Kidney (tissue), 14 donors: ENCODE measurements around the gene MGA. TPM values are rescaled to one million over a fixed set of nuclear protein-coding genes. Genes with fewer than 3 reads are reported as not detected.

Source experiments
- DNase-seq, 5 donors: peaks; one replicate each; pipeline ENCODE4 v3.0.0-alpha.2; 2013 to 2020
- FAIRE-seq: peaks from 2 replicates; lab custom pipeline; 2012; peaks lifted over from hg19 to GRCh38; lab: Jason Lieb, UNC
- H3K27ac ChIP-seq, 2 donors: one replicate each; pipeline ENCODE4 v1.7.0; 2013; ENCODE audit warnings: low read depth in 2 of 2, low read length in 2 of 2, inconsistent platforms in 1 of 2
- H3K27me3 ChIP-seq: one replicate; pipeline ENCODE4 v1.7.1; 2013; ENCODE audit warnings: low read length, inconsistent platforms; ENCODE audit not compliant: control insufficient read depth, insufficient read depth
- H3K36me3 ChIP-seq, 3 donors: one replicate each; pipeline versions ENCODE4 v1.7.0 to v1.7.1; 2013; ENCODE audit warnings: low read length in 3 of 3, control low read depth in 1 of 3, inconsistent platforms in 1 of 3; ENCODE audit not compliant: insufficient read depth in 3 of 3, control insufficient read depth in 2 of 3
- H3K4me1 ChIP-seq, 3 donors: one replicate each; pipeline versions ENCODE4 v1.7.0 to v1.7.1; 2013; ENCODE audit warnings: low read length in 3 of 3, inconsistent platforms in 1 of 3, low read depth in 1 of 3; ENCODE audit not compliant: control insufficient read depth in 2 of 3, insufficient read depth in 2 of 3
- H3K4me3 ChIP-seq, 3 donors: one replicate each; pipeline versions ENCODE4 v1.7.0 to v1.8.1; 2013; ENCODE audit warnings: low read length in 3 of 3, control low read depth in 1 of 3, inconsistent platforms in 1 of 3
- H3K9ac ChIP-seq, 3 donors: one replicate each; pipeline versions ENCODE4 v1.7.0 to v1.7.1; 2013; ENCODE audit warnings: low read length in 3 of 3, control low read depth in 1 of 3, inconsistent platforms in 1 of 3
- H3K9me3 ChIP-seq, 3 donors: one replicate each; pipeline versions ENCODE4 v1.7.0 to v1.7.1; 2013; ENCODE audit warnings: low read length in 3 of 3, control low read depth in 1 of 3, inconsistent platforms in 1 of 3; ENCODE audit not compliant: control insufficient read depth in 2 of 3, insufficient read depth in 1 of 3
- CTCF ChIP-seq: IDR thresholded peaks from 3 replicates; pipeline ENCODE4 v1.5.1; 2012; ENCODE audit warnings: mild to moderate bottlenecking, moderate library complexity, borderline replicate concordance; ENCODE audit not compliant: insufficient read depth; ENCODE audit errors: extremely low read depth
- intact Hi-C: fragments of 100-400 bp; cut with DNase I; formaldehyde crosslinking; loops from one replicate; pipeline ENCODE4 v1.11.1; 2022
- polyA plus RNA-seq: library from polyadenylated mRNA; stranded (reverse); fragments of 350-450 nt; fragmentation: Illumina TruSeq; extraction: RNeasy Lipid Tissue Mini Kit (QIAGEN cat#74804); gene quantifications from one replicate; pipeline ENCODE4 v1.2.3, GENCODE V29; 2014; ENCODE audit warnings: low read depth, low replicate concordance; ENCODE audit not compliant: insufficient read depth
- total RNA-seq: library from RNA; stranded (reverse); fragmentation: NEBNext Ultra II Directional; extraction: Animal tissue kit (Norgen Biotek cat#: 25700); gene quantifications from one replicate; pipeline ENCODE4 v1.2.1, GENCODE V29; 2021
- donor health status: control.
- donor health status: control.
- donor health status: control.
- donor health status: control.
- donor health status: control.
- donor health status: DM: yes; HTN: yes; CAD: no.
- donor health status: Normal renal cell carcinoma (clear cell type).

MGA gene
- total and polyA plus RNA-seq, 2 donors from 2014 or later = 1.9 to 40.1 TPM

DNA sequence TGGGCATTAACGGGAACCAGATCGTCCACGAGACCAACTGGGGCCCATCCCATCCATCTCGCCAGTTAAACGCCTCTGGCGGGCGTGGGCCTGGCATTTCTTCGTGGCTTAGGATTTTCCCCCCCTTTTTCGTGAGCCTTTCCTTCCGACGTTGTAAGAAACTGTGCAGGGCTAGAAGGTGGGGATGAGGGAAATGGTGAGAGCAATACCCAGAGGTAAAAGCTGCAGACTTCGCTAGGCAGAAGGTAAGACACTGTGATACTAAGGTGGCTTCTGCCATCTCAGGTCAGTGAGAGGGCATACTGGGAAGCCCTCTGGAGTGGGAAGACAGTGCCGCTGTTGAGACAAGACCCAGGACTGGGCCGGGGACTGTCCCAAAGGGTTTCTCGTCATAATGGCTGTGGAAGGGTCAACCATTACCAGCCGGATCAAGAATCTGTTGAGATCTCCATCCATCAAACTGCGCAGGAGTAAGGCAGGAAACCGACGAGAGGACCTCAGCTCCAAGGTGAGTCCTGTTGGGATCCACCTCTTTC is 114.7 kb downstream of the MGA start:
- DNase-seq (peak in 1 of 5 donors; percentile 49), FAIRE-seq (no peak)
- TF ChIP-seq CTCF = no peak
- intact Hi-C loops = loop anchor here (5.0 kb wide), 1 partner anchor 37 kb away; no protein-coding TSS in a partner anchor
- Histone ChIP-seq H3K4me3 (peak overlapping the region; percentile 66 to 90 (median 88)), H3K4me1 (peaks cover 3 to 27% (median 5%) of the 10 kb centered on the region in 3 donors), H3K9me3 (no peaks in the 10 kb centered on the region), H3K36me3 (no peaks in the 10 kb centered on the region), H3K27ac (peak overlapping the region; percentile 75 to 85), H3K9ac (peak overlapping the region; percentile 78 to 96 (median 82)), H3K27me3 (no peaks in the 10 kb centered on the region)

- Histone ChIP-seq H3K4me1 (peaks cover 3 to 30% (median 5%) of the 10 kb centered on the region in 3 donors), H3K9ac (peak overlapping the region in 2 of 3 donors; percentile 78 to 82), H3K27me3 (no peaks in the 10 kb centered on the region), H3K9me3 (no peaks in the 10 kb centered on the region), H3K27ac (no peak overlapping the region), H3K4me3 (peak overlapping the region; percentile 27 to 90 (median 88)), H3K36me3 (no peaks in the 10 kb centered on the region)
- FAIRE-seq (no peak), DNase-seq (no peak)
- intact Hi-C loops = no loop called here
- no peak for TF ChIP-seq CTCF
Measured at GRCh38 chr15:41775651-41776050, 115.4 kb downstream of the MGA start.

DNA sequence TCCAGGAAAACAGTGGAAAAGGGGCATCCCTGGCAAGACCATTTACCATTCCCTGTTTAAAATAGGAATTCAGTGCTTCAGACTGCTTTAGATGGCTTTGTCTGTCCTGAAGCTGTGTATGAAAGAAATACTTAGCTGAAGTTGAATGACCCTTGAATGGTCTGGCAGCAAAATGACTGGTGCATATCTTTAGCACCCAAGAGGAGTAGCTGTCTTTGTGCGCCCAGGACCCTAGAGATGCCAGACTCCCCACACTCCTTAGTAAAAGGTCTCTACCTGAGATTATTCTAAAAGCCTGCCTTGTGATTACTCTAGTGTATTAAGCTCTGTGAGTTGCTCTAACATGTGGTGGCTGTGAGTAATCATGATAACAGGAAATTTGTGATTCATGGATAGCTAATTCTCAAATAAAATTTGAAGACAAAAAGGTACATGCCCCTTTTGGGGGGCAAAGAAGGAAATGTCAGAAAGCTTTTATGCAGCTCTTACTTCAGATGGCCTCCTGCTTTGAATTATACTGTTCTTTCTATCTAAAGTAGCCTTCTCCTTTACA is 117.3 kb downstream of the MGA start:
- no peak for FAIRE-seq

More for the DNA sequence above, 117.3 kb downstream of the MGA start:
- peaks cover 3 to 30% (median 5%) of the 10 kb centered on the region in 3 donors for H3K4me1 ChIP-seq
- H3K9me3 ChIP-seq = no peaks in the 10 kb centered on the region
- H3K36me3 ChIP-seq = no peaks in the 10 kb centered on the region
- H3K9ac ChIP-seq = no peak overlapping the region
- no peak overlapping the region for H3K4me3 ChIP-seq
- no peak for TF ChIP-seq CTCF
- intact Hi-C loops = no loop called here
- no peak overlapping the region for H3K27ac ChIP-seq
- DNase-seq = no peak
- H3K27me3 ChIP-seq = no peaks in the 10 kb centered on the region
